Neural cell (in vitro differentiated cells): ENCODE data around the gene NKX3-2. TPM values are rescaled to one million over a fixed set of nuclear protein-coding genes. Genes with fewer than 3 reads are reported as not detected.

Source experiments
- H2AFZ ChIP-seq: fragments of 200-600, 300-800 bp; sonication (generic), shearing (Covaris generic); 2 replicates; pipeline ENCODE4 v1.6.0; 2014; ENCODE audit warnings: low read depth, mild to moderate bottlenecking, antibody characterized with exemption, low read length, moderate library complexity
- H3F3A ChIP-seq: fragments of 200-600 bp; shearing (Covaris generic); 2 replicates; pipeline ENCODE4 v1.6.1; 2016; ENCODE audit warnings: mild to moderate bottlenecking, moderate library complexity, mixed read lengths, antibody characterized with exemption, low read length; ENCODE audit not compliant: insufficient read depth, poor library complexity, severe bottlenecking
- H3K27ac ChIP-seq: fragments of 200-600, 300-800 bp; sonication (generic), shearing (Covaris generic); 2 replicates; pipeline ENCODE4 v1.5.1; 2014; ENCODE audit warnings: mild to moderate bottlenecking, low read length, moderate library complexity
- H3K27me3 ChIP-seq: fragments of 300-800, 200-600 bp; sonication (generic), shearing (Covaris generic); 2 replicates; pipeline ENCODE4 v1.6.0; 2014; ENCODE audit warnings: mild to moderate bottlenecking, low read depth, low read length, moderate library complexity; ENCODE audit not compliant: insufficient read depth
- H3K36me3 ChIP-seq: fragments of 300-800, 200-600 bp; sonication (generic), shearing (Covaris generic); 2 replicates; pipeline ENCODE4 v1.5.1; 2014; ENCODE audit warnings: mild to moderate bottlenecking, antibody characterized with exemption, low read length, moderate library complexity; ENCODE audit not compliant: insufficient read depth
- H3K4me2 ChIP-seq: fragments of 300-800, 200-600 bp; sonication (generic), shearing (Covaris generic); 2 replicates; pipeline ENCODE4 v1.6.0; 2014; ENCODE audit warnings: mild to moderate bottlenecking, low read length
- H3K4me3 ChIP-seq: fragments of 300-800, 200-600 bp; sonication (generic), shearing (Covaris generic); 2 replicates; pipeline ENCODE4 v1.5.1; 2014; ENCODE audit warnings: mild to moderate bottlenecking, low read length, moderate library complexity
- H3K79me2 ChIP-seq: fragments of 200-600 bp; shearing (Covaris generic); replicated peaks from 2 replicates; pipeline ENCODE4 v1.6.0; 2014; ENCODE audit warnings: mild to moderate bottlenecking, low read length, moderate library complexity; ENCODE audit not compliant: insufficient read depth
- H3K9ac ChIP-seq: fragments of 300-800, 200-600 bp; sonication (generic), shearing (Covaris generic); 2 replicates; pipeline ENCODE4 v1.6.1; 2016; ENCODE audit warnings: mild to moderate bottlenecking, low read length, mixed read lengths
- H3K9me2 ChIP-seq: fragments of 200-600 bp; shearing (Covaris generic); 2 replicates; pipeline ENCODE4 v1.6.1; 2016; ENCODE audit warnings: mild to moderate bottlenecking, low read length, mixed read lengths; ENCODE audit not compliant: insufficient read depth
- H3K9me3 ChIP-seq: fragments of 200-600, 300-800 bp; sonication (generic), shearing (Covaris generic); 2 replicates; pipeline ENCODE4 v1.6.1; 2016; ENCODE audit warnings: mild to moderate bottlenecking, mixed run types, low read length, moderate library complexity, mixed read lengths
- H4K20me1 ChIP-seq: fragments of 200-600 bp; shearing (Covaris generic); 2 replicates; pipeline ENCODE4 v1.6.1; 2016; ENCODE audit warnings: mild to moderate bottlenecking, mixed run types; ENCODE audit not compliant: insufficient read depth
- EP300 ChIP-seq: fragments of 450-650 bp; conservative IDR thresholded peaks from 2 replicates; pipeline ENCODE4 v1.6.1; 2014; ENCODE audit warnings: antibody characterized with exemption, mild to moderate bottlenecking, moderate library complexity; ENCODE audit not compliant: poor library complexity, severe bottlenecking
- EZH2 ChIP-seq: fragments of 200-600, 300-800 bp; shearing (Covaris generic), sonication (generic); IDR thresholded peaks from 2 replicates; pipeline ENCODE4 v1.6.1; 2014; ENCODE audit warnings: antibody characterized with exemption, low read length, borderline replicate concordance, mild to moderate bottlenecking; ENCODE audit not compliant: insufficient read depth, poor library complexity, severe bottlenecking
- MXI1 ChIP-seq: fragments of 450-650 bp; conservative IDR thresholded peaks from 2 replicates; pipeline ENCODE4 v1.6.1; 2014; ENCODE audit warnings: antibody characterized with exemption, mild to moderate bottlenecking; ENCODE audit not compliant: poor library complexity, severe bottlenecking
- POLR2AphosphoS5 ChIP-seq: IDR thresholded peaks from 2 replicates; pipeline ENCODE4 v1.6.1; 2012
- RAD21 ChIP-seq: fragments of 450-650 bp; conservative IDR thresholded peaks from 2 replicates; pipeline ENCODE4 v1.6.1; 2014; ENCODE audit warnings: antibody characterized with exemption, mild to moderate bottlenecking, moderate library complexity
- REST ChIP-seq: IDR thresholded peaks from 2 replicates; pipeline ENCODE4 v1.6.1; 2012; ENCODE audit warnings: borderline replicate concordance
- SMC3 ChIP-seq: fragments of 450-650 bp; conservative IDR thresholded peaks from 2 replicates; pipeline ENCODE4 v1.6.1; 2014; ENCODE audit warnings: antibody characterized with exemption, mild to moderate bottlenecking, moderate library complexity; ENCODE audit not compliant: poor library complexity
- TAF1 ChIP-seq: IDR thresholded peaks from 2 replicates; pipeline ENCODE4 v1.6.1; 2012; ENCODE audit warnings: low read depth
- polyA plus RNA-seq: library from polyadenylated mRNA; depleted of rRNA; stranded (reverse); fragments of >200 nt; gene quantifications from 2 replicates; pipeline ENCODE4 v1.2.3, GENCODE V29; 2014
- TF ChIP-seq, protein P1 (sequence below): fragments of 450-650 bp; IDR thresholded peaks from 2 replicates; pipeline ENCODE4 v1.5.1; 2014; ENCODE audit warnings: antibody characterized with exemption, mild to moderate bottlenecking, moderate library complexity; ENCODE audit not compliant: poor library complexity, severe bottlenecking

Gene NKX3-2
- polyA plus RNA-seq, 1 donor from 2014 or later, result not detected

DNA sequence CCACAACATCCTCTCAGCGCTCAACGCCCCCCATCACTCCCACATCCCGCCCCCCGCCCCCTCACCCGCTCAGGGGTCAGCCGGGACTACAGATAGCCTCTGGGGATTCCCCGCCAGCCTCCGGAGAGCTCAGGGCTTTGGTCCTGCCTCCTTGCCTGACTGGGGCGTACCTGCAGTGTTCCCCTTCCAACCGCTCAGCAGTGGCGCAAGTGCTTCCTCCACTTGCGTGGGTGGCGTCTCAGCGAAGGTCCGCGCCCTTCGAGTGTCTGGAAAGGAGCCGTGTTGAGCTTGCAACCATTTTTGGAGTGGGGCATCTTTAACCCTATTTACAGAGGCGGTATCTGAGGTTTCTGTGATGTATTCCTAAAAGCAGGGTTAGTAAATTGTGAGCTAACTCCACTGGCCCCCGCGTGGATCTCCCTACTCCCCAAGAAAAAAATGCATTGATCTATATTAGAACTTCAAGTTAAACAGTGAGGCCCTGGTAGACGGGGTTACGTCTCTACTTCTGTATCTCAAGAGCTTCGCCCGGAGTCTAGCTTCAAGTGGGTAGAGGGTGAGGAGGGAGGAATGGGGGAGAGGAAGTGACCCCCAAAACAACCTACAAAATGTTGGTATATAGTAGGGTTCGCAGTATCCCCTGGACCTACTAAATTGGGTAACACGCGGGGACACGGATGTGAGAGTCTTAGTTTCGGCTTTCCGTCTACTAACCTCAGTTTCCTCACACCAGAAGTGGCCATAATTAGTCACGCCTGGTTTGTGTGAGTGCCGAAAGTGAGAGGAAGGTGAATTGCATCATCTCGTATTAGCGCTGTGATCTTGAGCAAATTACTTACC, 16.1 kb downstream of the NKX3-2 start:
- no peak overlapping the region for H3K4me3 ChIP-seq
- no peak overlapping the region for H3K27ac ChIP-seq

GRCh38 chr4:13527192-13527980, 16.9 kb downstream of the NKX3-2 start:
- no peak overlapping the region for H3K27ac ChIP-seq
- H3K4me2 ChIP-seq, result no peak overlapping the region
- H3K9me2 ChIP-seq, result no peaks in the 10 kb centered on the region
- peak overlapping the region; percentile 41 for H3K4me3 ChIP-seq
- no peaks in the 10 kb centered on the region for H3F3A ChIP-seq
- no peak overlapping the region for H3K9ac ChIP-seq
- peaks cover 100% of the 10 kb centered on the region for H3K27me3 ChIP-seq
- peaks cover 17% of the 10 kb centered on the region for H3K9me3 ChIP-seq
- no peaks in the 10 kb centered on the region for H3K36me3 ChIP-seq
- no peak overlapping the region for H2AFZ ChIP-seq
- no peak for TF ChIP-seq REST
- peak; percentile 7 for TF ChIP-seq POLR2AphosphoS5
- no peaks in the 10 kb centered on the region for H3K79me2 ChIP-seq
- H4K20me1 ChIP-seq, result no peaks in the 10 kb centered on the region

More for the DNA sequence above, 16.1 kb downstream of the NKX3-2 start:
- Histone ChIP-seq H3K9me3 (peaks cover 17% of the 10 kb centered on the region), H3K36me3 (no peaks in the 10 kb centered on the region), H3K9ac (no peak overlapping the region), H3K27me3 (peaks cover 100% of the 10 kb centered on the region), H3K4me2 (no peak overlapping the region), H4K20me1 (no peaks in the 10 kb centered on the region), H3F3A (no peaks in the 10 kb centered on the region), H2AFZ (no peak overlapping the region), H3K9me2 (no peaks in the 10 kb centered on the region), H3K79me2 (no peaks in the 10 kb centered on the region)
- TF ChIP-seq SMC3, result no peak
- TF ChIP-seq POLR2AphosphoS5, result no peak
- TF ChIP-seq RAD21, result no peak
- TF ChIP-seq MXI1, result no peak

- no peak overlapping the region for H3K4me2 ChIP-seq
- no peak for TF ChIP-seq REST
- TF ChIP-seq TAF1, result no peak
- no peak for TF ChIP-seq SMC3
- no peak for TF ChIP-seq EZH2
- no peak for TF ChIP-seq RAD21
- TF ChIP-seq POLR2AphosphoS5, result no peak
- TF ChIP-seq MXI1, result no peak
- TF ChIP-seq, protein P1, sequence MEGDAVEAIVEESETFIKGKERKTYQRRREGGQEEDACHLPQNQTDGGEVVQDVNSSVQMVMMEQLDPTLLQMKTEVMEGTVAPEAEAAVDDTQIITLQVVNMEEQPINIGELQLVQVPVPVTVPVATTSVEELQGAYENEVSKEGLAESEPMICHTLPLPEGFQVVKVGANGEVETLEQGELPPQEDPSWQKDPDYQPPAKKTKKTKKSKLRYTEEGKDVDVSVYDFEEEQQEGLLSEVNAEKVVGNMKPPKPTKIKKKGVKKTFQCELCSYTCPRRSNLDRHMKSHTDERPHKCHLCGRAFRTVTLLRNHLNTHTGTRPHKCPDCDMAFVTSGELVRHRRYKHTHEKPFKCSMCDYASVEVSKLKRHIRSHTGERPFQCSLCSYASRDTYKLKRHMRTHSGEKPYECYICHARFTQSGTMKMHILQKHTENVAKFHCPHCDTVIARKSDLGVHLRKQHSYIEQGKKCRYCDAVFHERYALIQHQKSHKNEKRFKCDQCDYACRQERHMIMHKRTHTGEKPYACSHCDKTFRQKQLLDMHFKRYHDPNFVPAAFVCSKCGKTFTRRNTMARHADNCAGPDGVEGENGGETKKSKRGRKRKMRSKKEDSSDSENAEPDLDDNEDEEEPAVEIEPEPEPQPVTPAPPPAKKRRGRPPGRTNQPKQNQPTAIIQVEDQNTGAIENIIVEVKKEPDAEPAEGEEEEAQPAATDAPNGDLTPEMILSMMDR, result no peak
- TF ChIP-seq EP300, result no peak
- no peaks in the 10 kb centered on the region for H4K20me1 ChIP-seq
- no peak overlapping the region for H3K4me3 ChIP-seq
- H3K9ac ChIP-seq, result no peak overlapping the region
- H3K79me2 ChIP-seq, result no peaks in the 10 kb centered on the region
- no peak overlapping the region for H2AFZ ChIP-seq
- H3K9me2 ChIP-seq, result no peaks in the 10 kb centered on the region
- no peaks in the 10 kb centered on the region for H3F3A ChIP-seq
- peaks cover 17% of the 10 kb centered on the region for H3K9me3 ChIP-seq
- no peaks in the 10 kb centered on the region for H3K36me3 ChIP-seq
- peaks cover 100% of the 10 kb centered on the region for H3K27me3 ChIP-seq
- no peak overlapping the region for H3K27ac ChIP-seq
Observed at GRCh38 chr4:13526658-13527057, 17.6 kb downstream of the NKX3-2 start.
